H4 (cell line): ENCODE results near the gene AP1AR. TPM values are rescaled to one million over a fixed set of nuclear protein-coding genes. Genes with fewer than 3 reads are reported as not detected.

Experiments used
- DNase-seq: peaks from one replicate; pipeline ENCODE4 v3.0.0-alpha.2; 2015; ENCODE audit warnings: low spot score
- total RNA-seq: library from RNA; depleted of rRNA; stranded (reverse); fragments of >200 nt; shearing (Covaris generic); gene quantifications from 2 replicates; pipeline ENCODE4 v1.2.3, GENCODE V29; 2014

AP1AR gene
- total RNA-seq, 1 experiment from 2014 or later: 22.9 TPM

DNA sequence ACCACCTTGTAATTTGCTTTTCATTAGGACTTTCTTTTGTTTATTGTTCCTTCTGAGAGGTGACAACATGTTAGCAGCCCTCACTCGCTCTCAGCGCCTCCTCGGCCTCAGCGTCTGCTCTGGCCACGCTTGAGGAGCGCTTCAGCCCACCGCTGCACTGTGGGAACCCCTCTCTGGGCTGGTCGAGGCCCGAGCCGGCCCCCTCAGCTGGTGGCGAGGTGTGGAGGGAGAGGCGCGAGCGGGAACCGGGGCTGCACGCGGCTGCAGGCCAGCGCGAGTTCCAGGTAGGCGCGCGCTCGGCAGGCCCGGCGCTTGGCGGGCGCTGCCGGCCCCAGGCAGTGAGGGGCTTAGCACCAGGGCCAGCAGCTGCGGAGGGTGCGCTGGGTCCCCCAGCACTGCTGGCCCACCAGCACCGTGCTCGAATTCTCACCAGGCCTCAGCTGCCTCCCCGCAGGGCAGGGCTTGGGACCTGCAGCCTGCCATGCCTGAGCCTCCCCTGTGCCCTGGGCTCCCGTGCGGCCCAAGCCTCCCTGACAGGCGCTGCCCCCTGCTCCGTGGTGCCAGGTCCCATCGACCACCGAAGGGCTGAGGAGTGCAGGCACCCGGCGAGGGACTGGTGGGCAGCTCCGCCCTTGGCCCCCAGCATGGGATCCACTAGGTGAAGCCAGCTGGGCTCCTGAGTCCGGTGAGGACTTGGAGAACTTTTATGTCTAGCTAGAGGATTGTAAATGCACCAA, 9.2 kb upstream of the AP1AR start:
- DNase-seq: no peak

DNA sequence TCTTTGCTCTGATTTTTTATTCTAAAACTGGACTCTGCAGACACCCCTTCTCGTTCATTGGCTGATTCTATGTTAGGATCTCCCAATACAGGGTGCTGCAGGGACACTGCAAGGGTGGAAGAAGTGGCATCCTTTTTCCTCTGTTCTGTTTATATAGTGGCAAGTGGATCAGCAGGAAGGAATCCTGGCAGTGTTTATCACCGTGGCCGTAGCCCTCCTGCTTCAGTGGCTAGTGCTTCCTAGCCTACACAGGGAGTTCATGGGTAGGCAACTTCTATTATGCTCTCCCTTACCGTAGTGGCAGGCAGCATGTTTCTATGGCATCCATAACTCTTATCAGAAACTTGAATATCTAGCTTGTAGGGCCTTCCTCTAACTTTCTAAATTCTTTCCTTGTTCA, 6.4 kb upstream of the AP1AR start:
- DNase-seq: no peak

DNA sequence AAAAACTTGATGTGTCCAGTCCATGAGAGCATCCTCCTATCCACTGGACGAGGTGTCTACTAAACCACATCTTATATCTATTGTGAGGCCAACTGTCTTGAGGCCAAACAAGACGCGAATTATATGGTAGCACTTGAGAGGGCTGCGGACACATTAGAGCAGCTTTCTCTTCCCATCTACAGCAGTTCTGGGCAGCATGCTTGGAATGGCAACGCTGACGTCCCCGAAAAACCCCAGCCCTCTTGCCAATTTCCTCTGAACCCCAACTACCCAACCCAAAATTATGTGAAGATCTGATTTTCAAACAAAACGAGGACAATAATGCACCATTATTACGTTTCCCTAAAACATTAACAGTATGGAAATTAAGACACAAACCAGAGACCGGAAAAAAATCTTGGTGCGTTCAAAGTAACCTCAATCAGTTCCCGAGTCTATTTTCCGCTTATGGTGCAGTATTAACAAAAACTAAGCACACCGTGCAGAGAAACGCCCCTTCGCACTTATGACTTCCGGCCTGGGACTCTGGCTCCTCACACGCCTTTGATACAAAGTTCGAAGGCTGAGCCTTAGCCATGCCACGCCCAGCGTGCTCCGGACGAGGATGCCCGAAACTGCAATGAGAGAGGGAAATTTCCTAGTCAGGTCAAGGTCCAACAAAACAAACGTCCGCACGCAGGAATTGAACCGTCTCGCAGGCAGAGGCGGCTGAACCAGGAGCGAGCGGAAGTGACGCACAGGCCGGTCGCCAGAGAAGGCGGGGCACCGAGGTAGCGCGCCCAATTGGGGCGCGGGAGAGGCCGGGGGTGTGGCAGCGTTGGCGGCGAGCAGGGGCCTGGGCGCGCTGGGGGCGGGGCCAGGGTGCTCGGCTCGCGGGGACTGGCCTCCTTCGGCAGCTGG, 458 bp upstream of the AP1AR start:
- DNase-seq: peak; percentile 96

DNA sequence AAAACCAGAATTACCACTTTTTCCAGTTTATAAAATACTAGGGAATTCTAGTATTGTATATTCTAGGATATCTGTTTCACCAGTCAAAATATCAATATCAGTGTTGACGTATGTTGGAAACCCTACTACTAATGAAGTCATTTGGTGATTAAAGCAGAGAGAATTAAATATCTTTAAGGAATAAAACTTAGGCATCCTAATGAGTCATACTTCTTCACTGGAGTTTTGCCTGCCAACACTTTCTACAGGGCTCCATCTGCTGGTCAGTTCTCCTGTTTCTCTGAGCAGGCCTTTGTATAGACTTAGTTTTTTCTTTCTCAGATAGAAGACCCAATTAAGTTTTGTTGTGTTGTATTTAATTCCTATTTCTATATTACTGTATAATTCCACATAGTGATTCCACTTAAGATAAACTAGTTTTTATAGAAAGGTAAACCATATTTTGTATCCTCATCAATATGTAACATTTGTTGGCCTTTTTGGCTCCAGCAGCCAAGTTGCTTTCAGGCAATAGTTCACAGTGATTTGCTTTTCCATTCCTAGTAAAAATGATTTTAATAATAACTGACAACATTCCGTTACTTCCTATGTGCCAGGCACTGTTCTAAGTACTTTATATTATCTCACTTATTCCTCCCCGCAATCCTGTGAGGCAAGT, 3.5 kb downstream of the AP1AR start:
- peak; percentile 69 for DNase-seq

DNA sequence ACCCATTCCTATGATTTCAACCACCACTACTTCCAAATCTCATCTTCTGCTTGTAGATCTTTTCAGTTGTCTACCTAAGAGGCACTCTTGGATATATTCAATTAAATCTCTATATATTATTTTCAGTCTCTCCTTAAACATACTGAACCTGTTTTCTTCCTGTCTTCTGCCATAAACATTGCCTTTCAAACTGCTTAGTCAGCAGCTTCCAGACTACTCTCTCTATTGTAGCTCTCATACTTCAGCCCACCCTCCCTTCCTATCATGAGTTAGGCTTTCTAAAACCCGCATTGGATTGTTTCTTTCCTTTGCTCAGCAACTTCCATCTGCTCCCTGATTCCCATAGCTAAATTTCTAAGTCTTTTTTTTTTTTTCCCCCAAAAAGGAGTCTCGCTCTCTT, 4.5 kb downstream of the AP1AR start:
- DNase-seq: no peak

DNA sequence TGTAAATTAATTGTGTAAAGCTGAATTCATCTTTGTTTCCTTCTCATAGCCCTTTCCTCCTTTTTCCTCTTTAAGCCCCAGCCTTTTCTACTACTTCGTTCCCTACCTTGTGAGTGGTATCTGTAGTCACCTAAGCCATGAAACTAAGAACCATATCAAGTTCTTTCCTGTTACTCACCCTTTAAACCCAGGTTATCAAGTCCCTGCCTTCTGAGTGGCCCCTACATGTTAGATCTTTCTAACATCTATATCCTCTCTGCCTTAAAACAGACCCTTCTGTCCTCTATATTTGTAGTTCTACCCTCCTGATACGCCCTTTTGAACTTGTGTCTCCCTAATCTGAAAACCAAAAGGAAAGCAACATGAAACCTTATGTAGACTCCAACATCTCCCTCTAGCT, 7.2 kb downstream of the AP1AR start:
- no peak for DNase-seq

DNA sequence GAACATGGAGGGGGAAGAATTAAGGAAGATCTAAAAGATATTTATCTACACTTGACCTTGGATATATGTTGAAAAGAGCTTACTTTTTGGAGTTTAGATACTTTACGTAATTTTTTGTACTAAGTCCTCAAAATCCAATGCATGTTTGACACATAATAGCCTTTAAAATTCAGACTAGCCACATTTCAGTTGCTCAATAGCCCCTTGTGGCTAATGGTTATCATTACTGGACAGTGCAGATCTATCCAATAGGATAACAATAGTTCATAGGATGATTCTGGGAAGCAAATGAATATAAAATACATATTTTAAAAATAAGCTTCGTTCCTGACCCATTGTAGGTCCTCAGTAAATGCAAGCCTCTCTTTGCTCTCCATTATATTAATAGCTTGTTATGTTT, 13.8 kb downstream of the AP1AR start:
- no peak for DNase-seq

DNA sequence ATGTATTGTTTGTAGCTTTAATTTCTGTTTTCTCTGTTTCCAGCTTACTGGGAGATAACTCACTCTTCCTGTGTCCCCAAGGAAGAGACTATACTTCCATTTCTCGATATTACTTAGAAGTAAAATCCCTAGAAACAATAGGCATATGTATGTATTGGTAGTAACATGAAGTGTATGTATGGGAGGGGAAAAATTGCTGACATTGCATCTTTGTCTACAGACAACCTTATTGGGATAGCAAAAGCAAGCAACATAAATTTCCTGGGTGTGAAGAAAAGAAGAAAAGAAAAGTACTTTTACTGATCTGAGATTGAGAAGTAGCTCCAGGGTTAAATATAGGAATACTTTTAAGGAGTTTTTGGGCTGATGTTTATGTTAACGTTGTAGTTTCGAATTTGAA, 15.4 kb downstream of the AP1AR start:
- no peak for DNase-seq

DNA sequence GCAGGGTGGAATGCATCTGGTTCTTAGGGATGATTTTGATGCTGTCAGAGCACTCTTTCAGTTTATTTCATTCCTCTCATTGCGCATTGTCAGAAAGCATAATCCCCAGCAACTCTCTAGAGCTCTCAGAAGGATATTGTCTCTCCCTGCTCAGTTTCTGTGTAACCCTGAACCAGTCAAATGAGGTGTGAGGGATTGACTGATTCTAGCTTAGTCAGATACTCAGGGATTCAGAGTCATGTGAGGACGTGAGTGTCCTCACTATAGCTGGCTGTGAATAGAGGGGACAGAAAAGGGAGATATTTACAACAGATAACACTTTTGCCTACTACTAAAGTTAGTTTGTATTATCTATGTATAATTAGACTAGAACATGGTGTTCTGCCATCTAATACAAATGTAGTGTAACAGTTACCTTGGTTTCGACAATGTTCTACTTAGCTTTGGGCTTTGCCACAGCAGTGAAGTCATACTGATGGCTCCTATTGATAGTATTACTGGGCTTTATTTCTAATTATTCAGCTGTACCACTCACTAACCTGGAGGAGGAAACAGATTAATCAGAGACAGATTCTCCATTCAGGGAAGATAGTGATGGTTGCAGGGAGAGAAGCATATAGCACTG, 19.5 kb downstream of the AP1AR start:
- no peak for DNase-seq

DNA sequence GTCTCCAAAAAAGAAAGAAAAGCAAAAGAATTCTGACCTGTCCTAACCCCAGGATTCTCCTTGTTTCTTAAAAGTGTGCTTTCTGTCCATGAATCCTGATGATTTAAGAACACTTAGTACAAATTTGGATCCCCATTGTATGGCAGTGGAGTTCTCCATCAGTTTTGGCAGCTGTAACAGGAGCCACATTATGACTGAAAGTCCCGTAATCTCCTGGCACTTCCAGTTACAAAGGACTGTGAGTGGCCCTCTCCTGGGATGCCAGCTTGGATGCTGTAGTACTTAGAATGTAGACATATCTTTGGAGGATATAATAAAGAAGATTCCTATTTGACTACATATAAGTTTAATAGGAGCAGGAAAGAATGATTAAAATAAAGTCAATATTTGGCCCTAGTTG, 20.6 kb downstream of the AP1AR start:
- no peak for DNase-seq

DNA sequence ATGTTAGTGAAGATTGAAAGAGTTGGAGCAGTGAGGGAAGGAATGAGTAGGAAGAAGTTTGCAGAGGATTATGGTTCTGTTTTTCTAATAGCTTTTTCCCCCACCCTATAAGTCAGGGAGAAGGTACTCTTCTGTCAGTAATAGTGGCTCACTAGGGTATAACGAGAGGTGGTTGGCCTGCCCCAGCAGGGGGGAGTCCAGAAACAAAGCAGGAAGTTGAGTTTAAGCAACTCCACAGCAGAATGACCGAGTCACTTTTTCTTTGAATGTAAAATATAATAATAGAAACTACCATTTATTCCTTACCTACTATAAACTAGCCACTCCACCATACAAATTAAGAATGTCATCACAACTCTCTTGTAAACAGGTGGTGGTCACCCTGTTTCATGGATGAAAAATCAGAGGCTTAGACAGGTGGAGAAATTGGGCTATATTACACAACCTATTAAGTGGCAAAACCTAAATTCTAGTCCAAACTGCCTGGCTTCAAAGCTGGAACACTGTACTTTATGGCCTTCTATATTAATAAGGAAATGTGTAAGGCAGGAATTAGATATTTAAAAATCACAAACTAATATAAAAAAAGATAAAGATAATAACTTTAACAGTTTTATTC, 21.9 kb downstream of the AP1AR start:
- DNase-seq: no peak

DNA sequence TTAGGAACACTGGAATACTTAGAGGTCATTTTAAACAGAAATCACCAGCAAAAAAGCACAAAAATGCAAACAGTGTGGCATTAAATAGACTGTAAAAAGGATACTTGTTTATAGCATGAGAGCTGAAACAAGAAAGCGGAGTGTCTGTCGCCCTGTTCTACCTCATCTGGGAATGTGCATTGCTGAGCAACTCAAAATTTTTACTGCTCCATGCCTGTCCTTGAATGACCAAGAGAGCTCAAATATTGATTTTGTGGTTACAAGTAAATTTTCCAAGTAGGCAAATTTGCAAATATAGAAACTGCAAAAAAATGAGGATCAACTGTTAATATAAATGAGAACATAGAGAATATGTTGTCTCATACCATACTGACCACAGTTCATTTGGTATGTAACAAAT, 25.5 kb downstream of the AP1AR start:
- no peak for DNase-seq

DNA sequence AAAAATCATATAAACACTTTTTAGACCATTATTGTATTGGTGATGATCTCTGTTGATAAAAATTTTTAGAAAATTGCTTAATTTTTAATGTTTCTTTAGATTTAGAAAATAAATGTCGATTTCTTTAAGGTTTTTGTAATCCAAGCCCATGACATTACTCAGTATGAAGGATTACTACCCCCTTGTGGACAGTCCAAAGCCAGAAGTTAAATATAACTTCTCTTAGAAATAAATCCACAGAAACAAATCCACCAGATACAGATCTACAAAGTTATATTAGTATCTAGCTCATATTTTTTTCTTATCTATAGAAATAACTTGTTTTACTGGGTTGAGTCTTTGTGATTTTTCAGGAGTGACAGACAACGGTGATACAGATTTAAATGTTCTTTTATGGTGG, 35.2 kb downstream of the AP1AR start:
- DNase-seq: no peak

DNA sequence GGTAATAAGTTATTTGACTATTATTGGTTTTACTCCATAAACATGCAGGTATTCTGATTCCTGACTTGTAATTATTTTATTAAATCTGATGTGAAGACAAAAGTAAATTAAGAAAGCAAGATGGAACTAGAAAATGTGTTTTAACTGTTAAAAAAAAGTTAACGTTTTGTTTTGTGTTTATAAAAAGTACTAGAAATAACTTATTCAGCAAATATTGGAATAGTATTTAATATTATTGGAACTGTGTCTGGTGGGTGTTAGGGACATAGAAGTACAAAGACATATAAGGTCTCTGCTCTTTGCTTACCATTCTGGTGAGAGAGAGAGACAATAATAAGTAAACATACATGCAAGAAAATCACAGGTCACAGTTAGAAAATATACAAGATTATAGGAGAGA, 38.5 kb downstream of the AP1AR start:
- DNase-seq: no peak

DNA sequence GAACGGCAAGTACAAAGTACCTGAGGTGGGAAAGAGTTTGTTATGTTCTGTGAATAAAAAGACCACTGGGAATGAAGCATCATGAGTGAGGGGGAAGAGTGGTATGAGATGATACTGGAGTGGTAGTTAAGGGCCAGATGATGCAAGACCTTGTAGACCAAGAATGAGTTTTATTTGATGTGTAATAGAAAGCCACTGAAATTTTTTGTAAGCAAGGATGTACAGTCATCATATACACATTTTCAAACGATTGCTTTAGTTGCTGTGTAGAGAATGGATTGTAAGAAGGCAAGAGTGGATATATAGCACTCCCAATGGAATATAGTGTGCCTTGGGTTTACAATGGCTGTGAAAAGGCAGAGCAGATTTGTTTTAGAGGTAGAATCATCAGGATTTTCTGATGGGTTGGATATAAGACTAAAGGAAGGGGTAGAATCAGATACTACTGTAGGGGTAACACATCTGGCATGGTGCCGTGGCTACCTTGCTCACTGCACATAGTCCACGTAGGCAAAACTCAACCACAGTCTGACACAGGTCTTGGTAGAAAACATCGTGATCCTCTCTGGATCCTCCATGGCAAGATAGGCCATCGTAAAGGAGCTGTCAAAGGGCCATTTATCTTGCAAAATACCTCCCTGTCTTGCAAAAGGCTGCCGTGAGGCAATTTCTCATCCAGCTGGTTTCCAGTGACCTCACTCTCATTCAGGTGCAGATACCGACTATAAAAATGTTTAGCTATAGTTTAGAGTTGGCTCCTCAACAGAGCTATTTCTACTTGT, 39.2 kb downstream of the AP1AR start:
- DNase-seq: no peak

DNA sequence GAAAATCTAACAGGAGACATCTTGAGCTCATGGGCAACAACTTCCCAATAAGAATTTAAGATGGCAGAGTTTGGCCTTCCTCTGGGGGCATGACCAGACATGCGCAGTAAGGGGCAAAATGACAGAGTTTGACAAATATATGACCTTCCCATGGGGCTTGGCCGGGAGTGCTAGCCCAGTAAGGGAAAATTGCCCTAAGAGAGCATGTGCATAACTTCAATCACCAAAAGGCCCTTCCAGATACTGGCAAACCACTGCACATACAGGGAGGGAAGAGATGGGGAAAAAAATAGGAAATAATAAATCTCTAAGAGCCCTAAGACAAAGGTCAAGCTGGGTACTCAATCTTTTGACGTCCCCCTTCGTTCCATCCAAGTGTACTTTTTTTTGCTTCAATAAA, 40.7 kb downstream of the AP1AR start:
- DNase-seq: no peak

DNA sequence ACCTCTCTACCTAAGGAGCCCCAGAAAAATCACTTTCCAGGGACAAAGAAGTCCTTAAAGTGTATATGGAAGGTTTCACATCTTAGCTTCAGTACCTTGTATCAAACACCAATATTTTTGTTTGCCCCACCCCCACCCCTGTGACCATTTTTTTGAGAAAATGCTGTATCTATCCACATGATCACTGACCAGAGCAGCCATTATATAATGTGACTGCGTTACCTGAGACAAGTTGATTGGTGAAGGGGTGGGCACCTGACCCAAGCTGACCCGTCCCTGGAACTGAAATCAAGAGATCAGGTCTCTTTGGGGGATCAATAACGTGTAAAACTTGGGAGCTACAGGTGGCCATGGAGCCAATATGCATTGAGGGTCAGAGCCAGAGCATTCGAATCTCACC, 43.4 kb downstream of the AP1AR start:
- DNase-seq: no peak

DNA sequence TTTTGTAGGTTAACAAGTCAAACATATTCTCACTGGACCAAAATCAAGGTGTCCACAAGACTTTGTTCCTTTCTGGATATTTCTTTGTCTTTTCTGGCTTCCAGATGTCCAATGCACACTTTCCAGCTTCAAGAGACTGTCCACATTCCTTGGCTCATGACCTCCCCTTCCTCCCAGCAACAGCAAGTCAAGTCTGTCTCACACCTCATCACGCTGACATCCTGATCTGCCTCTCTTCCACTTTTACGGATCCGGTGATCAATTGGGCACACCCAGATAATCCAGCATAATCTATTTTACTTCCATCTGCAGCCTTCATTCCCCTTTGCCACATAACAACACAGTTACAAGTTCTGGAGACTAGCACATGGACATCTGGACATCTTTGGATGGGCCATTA, 44.5 kb downstream of the AP1AR start:
- no peak for DNase-seq

DNA sequence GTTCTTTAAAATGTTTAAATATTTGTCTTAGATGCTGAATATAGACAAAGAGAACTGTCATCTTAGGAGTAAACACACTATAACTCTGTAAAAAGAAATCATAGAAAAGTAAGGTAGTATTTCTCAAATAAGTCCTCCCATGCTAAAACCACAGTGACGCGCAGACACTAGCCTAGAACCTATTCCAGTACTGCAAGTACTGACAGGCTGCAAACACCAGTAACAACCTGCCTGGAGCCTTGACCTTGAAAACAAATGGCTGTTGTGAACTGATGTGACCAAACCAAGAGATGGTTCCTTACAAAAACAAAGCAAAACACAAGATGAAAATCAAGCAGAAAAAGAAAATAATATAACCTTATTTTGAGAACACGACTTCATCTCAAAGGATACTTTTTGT, 45.6 kb downstream of the AP1AR start:
- no peak for DNase-seq

DNA sequence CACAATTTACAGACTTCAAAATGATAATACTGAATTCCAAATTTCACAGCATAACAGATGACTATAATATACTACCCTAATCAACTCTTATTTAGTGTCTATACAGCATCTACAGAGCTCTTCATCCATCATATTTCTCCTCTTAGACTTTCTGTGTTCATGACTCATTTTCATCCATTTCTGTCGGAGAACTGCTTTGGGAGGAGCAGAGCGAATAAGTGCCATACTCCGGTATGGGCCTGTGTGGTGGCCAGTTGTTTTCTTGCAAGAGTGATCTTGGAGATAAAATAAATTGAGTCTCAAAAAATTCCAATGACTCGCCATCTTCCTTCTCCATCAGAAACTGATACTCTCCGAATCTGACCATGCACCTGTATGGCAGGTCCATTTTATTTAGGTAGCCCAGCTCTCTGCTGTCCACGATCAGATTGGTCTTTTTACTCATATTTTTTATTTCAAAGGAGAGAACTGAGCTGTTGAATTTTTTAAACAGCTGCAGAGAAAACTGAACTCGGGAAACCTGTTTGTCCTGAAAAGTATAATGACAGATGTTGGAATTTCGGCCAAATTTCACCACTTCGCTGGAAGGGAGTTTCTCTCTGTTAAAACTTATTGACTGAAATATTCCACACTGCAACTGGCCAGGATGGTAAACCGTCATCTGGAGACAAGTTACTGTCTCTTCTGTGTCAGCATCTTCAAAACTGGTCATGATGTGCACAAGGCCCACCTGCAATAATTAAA, 46.3 kb downstream of the AP1AR start:
- DNase-seq: no peak
